PFSK-1 (cell line): Measurements from ENCODE around the gene ARHGEF37.

Experiments used
- POLR2AphosphoS5 ChIP-seq: IDR thresholded peaks from 2 replicates; pipeline ENCODE4 v1.6.1; 2012; ENCODE audit warnings: low read depth, mild to moderate bottlenecking, control low read depth, low read length, moderate library complexity
- SIN3A ChIP-seq: IDR thresholded peaks from 2 replicates; pipeline ENCODE4 v1.6.1; 2012; ENCODE audit warnings: mild to moderate bottlenecking, low read length, moderate library complexity, borderline replicate concordance; ENCODE audit not compliant: insufficient read depth

- TF ChIP-seq SIN3A (no peak), POLR2AphosphoS5 (no peak)
Measured at GRCh38 chr5:149645236-149645635, 63.9 kb downstream of the ARHGEF37 start.
